NK-92 (cell line): Measurements from ENCODE around the gene ATF7IP2.
"Not testable (repeated sequence)": the region's sequence is repeated elsewhere in the genome, so short reads cannot be mapped to it uniquely, and the experiment has no call there.

ENCODE experiments used
- DNase-seq: peaks from one replicate; lab custom pipeline; 2025; ENCODE audit not compliant: unreplicated experiment; lab: John Stamatoyannopoulos, UW

The ATF7IP2 gene, protein sequence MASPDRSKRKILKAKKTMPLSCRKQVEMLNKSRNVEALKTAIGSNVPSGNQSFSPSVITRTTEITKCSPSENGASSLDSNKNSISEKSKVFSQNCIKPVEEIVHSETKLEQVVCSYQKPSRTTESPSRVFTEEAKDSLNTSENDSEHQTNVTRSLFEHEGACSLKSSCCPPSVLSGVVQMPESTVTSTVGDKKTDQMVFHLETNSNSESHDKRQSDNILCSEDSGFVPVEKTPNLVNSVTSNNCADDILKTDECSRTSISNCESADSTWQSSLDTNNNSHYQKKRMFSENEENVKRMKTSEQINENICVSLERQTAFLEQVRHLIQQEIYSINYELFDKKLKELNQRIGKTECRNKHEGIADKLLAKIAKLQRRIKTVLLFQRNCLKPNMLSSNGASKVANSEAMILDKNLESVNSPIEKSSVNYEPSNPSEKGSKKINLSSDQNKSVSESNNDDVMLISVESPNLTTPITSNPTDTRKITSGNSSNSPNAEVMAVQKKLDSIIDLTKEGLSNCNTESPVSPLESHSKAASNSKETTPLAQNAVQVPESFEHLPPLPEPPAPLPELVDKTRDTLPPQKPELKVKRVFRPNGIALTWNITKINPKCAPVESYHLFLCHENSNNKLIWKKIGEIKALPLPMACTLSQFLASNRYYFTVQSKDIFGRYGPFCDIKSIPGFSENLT

DNA sequence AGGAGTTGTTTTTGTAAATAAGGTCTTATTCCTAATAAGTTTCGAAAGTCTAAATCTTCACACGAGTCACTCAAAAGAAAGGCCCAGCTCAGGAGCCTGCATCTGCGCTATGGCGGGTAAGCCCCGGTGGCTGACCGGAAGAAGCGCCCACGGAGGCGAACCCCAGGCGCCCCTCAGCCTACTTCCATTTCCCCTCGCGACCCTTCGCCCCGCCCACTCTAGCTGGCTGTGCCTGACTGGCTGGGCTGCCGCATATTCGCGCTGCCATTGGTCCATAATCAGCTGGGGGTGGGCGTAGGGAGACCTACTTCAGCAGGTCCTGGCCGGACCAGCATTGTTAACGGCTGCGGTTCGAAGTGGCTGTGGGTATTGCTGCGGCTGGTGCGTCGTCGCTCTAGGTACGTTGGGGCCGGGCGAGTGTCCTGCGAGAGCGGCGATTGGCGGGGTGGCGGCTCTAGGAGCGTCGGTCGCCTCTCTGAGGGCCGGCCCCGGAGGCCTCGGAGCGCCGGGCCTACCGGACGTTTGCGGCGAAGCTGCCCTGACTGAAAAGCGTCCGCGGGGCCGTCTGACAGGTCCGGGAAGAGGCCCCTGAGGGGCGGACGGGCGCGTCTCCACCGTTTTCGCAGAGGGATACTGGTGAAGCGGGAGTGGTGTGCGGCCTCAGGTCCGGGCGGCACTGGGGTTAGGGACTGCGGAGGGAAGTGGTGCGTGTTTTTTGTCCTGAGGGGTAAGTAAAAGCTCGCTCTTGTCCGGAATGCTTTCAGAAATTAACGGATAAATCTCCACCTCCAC lies at the start of gene ATF7IP2:
Gene ATF7IP2 (plus strand): TSS at position 337 of the 792 bp plus-strand sequence. CDS start 44,560 bp downstream, outside the sequence.
- peak; percentile 20 for DNase-seq

DNA sequence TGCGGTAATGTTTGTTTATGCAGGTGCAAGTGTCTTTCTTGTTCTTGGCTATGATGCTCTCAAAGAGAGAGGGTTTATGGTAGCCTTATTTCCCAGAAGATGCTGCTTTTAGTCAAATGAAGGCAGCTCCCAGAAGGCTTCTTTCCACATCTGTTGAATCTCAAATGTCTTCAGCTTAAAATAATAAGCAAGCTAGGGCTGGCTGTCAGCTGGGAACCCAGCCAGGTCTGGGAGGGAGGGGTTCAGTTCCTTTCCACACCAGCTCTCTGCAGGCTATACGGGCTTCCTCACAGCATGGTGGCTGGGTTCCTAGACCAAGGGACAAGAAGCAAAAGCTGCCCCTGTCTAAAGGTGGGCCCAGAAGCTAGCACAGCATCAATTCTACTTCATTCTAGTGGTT lies 47.4 kb upstream of the ATF7IP2 start:
- DNase-seq, result no peak

DNA sequence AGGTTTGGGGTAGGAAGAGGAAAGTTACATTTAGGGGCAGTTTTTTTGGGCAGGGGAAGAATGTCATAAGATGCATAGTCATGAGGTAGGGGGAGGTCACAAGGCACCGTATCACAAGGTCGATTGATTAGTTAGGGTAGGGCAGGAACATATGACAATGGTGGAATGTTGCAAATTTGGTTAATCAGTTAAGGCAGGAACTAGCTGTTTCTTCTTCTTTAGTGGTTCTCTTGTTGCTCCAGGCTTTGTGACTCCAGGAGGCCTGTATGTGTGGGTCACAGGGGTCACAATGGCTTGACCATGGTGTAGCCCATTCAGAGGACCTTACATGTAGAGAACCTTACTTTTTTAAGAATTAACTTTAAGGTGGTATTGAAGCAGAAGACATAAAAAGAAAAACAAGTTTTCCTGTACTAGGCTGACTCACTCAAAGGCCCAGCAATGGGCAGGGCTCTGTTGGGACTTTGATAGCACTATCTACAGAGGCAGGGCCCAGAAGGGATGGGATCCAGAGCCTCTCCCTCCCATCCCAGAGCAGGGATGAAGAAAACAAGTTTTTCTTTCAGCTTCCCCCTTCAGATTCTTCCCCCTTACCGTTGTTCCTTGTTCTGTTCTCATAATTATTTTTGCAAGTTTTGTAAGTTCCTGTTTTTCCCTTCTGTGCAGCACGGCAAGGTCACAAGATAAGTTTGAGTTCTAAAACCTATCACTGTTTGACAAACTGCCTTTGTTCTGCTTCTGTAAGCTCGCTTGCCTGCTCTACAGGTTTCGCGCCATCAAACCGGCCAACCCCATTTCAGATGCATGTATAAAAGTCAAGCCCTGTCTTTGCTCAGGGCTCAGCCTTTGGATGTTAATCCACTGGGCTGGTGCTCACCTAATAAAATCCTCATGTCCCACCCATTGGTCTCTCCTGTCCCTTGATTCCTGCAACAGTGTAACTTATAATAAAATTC lies 45.8 kb upstream of the ATF7IP2 start:
- no peak for DNase-seq

DNA sequence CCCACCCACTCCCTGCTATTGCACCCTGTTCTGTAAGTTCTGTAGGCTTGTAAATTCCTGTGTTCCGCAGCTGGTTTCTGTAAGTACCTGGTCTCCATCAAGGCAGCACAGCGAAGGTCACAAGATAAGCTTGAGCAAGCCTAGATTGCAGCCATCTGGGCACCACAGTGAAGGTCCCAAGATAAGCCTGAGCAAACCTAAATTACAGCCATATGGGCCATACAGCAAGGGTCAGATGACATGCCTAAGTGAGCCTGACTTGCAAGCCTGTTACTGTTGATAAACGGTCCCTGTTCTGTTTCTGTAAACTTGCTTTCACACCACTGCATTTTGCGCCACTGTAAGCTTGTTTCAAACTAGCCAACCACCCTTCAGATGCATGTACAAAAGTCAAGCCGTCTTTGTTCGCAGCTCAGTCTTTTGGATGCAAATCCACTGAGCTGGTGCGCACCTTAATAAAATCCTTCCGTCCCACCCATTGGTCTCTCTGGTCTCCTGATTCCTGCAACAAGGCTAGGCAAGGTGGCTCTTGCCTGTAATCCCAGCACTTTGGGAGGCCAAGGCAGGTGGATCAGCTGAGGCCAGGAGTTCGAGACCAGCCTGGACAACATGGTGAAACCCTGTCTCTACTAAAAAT lies 42.6 kb upstream of the ATF7IP2 start:
- DNase-seq, result no peak

DNA sequence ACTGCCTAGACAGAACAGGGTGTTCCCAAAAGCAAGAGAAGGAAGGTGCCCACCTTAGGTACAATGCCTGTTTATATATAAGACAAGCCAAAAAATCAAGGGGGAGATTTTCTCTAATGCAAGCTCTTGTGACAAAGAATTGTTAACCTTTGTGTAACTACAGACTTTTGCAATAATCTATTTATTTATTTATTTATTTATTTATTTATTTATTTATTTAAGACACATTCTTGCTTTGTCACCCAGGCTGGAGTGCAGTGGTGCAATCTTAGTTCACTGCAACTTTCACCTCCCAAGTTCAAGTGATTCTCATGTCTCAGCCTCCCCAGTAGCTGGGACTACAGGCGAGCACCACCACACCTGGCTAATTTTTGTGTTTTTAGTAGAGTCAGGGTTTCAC lies 41.2 kb upstream of the ATF7IP2 start:
- DNase-seq, result not testable (repeated sequence)

DNA sequence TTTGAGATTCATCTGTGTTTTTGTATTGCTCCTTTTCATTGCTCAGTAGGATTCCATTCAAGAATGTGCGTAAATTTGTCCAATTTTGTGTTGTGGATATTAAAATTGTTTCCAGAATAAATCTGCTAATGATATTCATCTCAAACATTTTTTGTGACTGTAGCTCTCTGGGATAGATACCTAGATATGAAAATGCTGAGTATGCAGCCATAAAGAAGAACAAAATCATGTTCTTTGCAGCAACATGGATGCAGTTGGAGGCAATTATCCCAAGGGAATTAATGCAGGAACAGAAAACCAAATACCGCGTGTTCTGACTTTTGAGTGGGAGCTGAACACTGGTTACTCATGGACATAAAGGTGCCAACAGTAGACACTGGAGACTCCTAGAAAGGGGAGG lies 40.2 kb upstream of the ATF7IP2 start:
- DNase-seq, result no peak

DNA sequence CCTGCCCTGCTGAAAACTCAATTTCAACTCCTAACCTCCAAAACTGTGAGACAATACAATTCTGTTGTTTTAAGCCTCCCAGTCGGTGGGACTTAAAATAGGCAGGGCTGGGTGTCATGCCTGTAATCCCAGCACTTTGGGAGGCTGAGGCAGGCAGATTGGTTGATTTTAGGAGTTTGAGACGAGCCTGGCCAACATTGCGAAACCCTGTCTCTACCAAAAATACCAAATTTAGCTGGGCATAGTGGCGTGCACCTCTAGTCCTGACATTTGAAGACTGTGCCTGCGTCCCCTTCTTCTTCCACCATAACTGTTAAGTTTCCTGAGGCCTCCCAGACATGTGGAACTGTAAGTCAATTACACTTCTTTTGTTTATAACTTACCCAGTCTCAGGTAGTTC lies 36.0 kb upstream of the ATF7IP2 start:
- DNase-seq, result no peak

DNA sequence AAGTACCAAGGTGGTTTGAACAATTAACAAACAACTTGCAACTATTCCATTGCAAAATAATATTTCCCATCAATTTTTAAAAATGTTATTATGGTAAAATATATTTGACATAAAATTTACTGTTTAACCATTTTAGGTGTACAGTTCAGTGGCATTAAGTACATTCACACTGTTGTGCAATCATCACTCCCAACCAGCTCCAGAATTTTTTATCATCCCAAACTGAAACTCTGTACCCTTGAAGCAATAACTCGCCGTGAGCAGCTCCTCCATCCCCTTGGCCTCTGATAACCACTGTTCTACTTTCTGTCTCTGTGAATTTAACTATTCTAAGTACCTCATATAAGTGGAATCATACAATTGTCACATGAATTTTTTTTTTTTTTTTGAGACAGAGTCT lies 33.6 kb upstream of the ATF7IP2 start:
- DNase-seq, result no peak

DNA sequence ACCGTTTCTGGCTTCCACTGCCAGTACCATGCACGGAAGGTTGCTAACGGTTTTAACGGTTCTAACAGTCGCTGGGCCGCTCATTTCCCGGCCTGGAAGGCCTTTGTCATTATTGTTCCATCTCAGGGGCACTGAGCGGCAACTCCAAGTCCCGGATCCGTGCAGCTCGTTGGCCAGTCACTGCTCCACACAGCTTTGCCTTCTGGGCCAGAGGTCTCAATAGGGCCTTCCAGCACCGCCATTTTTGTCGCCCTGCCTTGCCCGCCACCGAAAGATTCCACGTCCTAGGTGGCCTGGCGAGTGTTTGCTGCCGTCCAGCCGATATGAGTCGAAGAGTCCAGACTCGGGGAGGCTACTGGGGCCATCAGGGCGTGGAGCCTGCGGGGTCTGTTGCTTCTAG lies 30.3 kb upstream of the ATF7IP2 start:
- DNase-seq, result no peak

DNA sequence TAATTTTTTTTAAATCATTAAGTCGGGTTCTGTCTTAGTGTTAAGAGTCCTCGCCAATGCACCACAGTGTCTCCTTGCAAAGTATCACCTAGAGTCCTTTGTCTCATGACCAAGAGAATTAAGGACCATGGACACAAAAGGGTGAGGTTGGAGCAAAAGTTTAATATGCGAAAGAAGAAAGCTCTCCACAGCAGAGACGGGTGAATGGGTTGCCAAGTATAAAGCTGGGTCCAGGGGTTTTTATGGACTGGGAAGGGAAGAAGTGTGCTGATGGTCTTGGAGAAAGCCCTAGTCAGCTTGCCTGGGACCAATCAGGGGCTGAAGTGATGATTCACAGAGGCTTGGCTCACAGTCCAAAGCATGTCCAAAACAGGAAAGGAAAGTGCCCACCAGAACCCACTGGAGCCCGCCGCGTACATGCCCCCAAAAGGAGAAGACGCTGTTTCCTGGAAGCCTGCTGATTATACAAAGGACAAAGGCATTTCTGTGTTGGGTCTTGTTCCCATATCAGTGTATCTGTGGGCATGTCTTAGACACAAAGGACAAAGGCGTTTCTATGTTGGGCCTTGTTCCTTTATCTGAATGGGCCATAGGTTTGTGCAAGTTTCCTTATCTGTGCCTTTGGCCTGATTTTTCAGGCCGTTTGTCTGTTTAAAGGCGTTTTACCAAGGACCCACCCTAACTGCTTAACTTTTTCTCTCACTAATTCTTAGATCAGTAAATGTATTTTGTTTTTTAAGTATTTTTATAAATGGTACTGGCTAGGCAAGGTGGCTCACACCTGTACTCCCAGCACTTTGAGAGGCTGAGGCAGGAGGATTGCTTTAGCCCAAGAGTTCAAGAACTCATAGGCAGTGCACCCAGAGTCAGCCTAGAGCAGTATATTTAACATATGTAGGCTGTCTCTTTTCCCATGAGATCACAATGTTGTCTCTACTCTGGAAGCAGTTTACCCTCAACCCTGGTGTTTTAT lies 28.7 kb upstream of the ATF7IP2 start:
- no peak for DNase-seq

DNA sequence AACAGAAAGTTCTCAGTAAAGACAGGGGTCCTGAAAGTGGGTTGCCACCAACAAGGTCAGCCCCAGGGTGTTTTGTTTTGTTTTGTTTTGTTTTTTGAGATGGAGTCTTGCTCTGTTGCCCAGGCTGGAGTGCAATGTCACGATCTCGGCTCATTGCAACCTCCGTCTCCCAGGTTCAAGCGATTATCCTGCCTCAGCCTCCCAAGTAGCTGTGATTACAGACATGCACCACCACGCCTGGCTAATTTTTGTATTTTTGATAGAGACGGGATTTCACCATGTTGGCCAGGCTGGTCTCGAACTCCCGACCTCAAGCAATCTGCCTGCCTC lies 24.1 kb upstream of the ATF7IP2 start:
- not testable (repeated sequence) for DNase-seq

DNA sequence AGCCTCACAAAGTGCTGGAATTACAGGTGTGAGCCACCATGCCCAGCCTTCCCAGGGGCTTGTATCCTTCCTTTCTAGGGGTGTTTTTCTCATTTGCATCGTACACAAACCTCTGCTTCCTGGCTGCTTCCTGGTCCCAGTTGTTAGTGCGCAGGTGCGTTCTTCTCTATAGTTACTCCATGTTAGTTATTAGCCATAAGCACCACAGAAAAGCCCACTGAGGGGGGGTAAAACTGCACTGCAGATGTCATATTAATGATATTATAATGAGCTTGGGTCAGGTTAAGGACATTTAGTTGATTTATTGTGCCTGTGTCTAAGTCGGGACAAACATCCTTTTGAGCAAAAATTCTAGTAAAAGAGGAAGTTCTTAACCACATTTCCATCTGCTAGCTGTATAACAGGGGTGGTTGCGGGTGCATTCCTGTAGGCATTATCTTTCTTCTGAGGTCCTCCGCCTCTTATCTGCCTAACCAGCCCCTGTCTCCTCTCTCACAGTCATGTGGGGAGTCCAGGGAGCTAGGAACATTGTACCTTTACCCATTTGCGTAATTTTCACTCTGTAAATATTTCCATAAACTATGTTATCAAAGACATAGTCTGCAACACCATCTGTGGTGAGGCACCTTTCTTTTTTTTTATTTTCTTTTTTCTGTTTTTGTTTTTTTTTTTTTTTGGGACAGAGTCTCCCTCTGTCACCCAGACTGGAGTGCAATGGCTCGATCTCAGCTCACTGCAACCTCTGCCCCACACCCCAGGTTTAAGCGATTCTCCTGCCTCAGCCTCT lies 23.6 kb upstream of the ATF7IP2 start:
- DNase-seq, result no peak

DNA sequence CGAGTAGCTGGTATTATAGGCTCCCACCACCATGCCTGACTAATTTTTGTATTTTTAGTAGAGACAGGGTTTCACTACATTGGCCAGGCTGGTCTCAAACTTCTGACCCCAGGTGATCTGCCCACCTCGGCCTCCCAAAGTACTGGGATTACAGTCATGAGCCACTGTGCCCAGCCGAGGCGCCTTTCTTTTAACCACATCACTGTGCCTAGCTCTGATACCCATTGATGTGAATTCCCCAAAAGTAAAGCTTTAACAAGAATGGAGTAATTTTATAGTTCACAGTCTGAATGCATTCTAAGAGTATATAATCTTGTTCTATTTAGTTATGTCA lies 23.0 kb upstream of the ATF7IP2 start:
- not testable (repeated sequence) for DNase-seq

DNA sequence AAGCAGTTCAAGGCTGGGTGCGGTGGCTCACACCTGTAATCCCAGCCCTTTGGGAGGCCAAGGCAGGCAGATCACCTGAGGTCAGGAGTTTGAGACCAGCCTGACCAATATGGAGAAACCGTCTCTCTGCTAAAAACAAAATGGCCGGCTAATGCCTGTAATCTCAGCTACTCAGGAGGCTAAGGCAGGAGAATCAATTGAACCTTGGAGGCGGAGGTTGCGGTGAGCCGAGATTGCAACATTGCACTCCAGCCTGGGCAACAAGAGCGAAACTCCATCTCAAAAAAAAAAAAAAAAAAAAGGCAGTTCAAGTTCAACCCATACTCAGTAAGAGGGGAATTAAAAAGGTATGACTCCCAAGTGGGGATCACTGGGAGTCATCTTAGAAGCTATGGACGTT lies 19.2 kb upstream of the ATF7IP2 start:
- not testable (repeated sequence) for DNase-seq

DNA sequence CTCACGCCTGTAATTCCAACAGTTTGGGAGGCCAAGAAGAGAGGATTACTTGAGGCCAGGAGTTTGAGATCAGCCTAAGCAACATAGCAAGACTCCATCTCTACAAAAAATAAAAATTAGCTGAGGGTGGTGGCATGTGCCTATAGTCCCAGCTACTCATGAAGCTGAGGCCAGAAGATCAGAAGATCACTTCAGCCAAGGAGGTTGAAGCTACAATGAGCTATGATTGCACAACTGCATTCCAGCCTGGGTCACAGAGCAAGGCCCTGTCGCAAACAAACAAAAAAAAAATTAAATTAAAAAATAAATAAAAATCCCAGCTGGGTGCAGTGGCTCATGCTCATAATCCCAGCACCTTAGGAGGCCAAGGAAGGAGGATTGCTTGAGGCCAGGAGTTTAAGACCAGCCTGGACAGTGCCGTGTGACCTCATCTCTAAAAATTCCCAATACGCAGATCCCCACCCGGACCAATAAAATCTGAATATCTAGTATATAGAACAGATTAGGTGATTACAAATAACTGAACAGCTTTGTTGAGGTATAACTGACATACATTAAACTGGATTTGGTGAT lies 18.2 kb upstream of the ATF7IP2 start:
- DNase-seq, result no peak

DNA sequence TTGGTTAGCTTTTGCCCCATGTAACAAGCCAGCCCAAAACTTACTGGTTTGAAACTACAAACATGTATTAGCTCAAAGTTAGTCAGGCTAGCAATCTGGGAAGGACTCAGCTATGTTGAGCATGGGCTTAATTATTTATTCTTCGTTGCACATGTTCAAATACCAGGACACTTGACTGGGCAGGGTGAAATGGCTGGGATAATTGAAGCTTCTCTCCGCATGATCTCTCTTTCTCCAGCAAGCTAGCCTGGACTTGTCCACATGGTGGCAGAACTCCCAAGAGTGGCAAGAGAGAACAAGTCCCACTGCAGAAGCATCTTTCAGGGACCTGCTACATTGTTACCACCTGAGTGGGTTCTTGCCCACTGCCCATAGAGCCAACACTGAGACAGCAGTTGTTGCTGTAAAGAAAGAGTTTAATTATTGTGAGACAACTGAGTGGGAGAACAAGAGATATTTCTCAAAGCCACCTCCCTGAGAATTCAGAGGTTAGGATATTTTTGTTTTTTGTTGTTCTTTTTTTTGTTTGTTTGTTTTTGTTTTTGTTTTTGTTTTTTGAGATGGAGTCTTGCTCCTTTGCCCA lies 16.8 kb upstream of the ATF7IP2 start:
- no peak for DNase-seq

DNA sequence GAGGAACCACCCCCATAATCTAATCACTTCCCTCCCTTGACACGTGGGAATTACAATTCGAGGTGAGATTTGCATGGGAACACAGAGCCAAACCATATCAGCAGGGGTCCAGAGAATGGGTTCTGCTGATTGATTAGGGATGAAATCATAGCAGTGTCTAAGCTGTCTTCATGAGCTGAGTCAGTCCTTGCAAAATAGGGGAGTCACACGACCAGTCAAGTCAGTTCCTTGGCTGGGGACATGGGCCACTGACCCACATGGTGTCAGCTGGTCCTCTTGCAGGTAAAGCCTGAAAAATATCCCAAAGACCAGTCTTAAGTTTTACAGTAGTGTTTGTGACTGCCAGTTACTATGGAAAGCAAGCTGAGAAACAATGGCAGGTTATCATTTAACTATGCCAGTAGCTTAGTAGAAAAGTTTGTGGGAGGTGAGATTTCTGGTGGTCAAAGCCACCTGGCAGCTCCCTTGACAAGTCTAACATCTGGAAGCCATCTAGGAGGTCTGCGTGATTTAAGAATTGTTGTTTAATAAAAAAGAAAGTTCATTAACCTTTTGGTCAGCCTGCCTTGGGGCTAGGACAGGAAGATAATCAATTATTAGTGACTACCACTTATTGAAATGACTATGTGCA lies 15.7 kb upstream of the ATF7IP2 start:
- DNase-seq, result no peak
